Medulla oblongata (tissue), 1 donor: ENCODE results near the gene PALLD.
"Not testable (repeated sequence)": the region's sequence is repeated elsewhere in the genome, so short reads cannot be mapped to it uniquely, and the experiment has no call there.

Source experiments
- DNase-seq: peaks from one replicate; pipeline ENCODE4 v3.0.0-alpha.2; 2015; ENCODE audit errors: extremely low spot score

PALLD gene

DNA sequence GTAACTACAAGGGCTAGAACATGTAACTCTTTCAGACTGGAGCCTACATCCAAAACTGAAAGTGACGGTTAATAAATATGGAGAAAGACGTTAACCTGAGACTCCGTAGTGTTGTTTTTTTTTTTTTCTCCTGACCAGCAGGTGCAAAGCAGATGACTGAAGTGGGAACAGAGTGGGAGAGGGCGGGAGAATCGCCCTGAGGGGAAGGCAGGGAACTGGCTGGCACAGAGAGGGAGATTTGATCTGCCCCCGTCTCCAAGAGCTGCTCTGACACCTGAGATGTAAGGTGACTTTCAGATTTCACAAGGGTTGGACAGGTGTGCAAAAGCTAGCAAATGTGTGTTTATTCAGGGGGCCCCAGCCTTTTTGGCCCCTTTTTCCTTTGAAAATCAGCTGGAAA is 180.2 kb downstream of the PALLD start:
- DNase-seq, result no peak

DNA sequence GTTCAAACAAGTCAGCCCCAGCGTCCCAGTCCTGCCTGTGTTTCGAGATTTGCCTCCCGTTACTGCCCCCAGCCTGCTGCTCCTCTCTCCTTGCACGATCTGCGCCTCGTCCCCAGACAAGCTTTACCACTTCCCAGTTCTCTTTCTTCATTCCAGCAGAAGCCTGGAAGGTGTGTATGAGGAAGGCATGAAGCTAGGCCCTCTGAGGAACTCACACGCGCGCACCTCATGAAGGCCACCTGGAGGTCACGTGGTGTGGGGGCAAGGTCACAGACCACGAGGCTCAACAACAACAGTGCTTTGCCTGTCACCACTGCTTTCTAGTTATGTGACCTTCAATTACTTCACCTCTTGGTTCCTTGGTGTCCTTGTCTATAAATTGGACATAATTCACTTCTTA is 181.0 kb downstream of the PALLD start:
- DNase-seq, result no peak

DNA sequence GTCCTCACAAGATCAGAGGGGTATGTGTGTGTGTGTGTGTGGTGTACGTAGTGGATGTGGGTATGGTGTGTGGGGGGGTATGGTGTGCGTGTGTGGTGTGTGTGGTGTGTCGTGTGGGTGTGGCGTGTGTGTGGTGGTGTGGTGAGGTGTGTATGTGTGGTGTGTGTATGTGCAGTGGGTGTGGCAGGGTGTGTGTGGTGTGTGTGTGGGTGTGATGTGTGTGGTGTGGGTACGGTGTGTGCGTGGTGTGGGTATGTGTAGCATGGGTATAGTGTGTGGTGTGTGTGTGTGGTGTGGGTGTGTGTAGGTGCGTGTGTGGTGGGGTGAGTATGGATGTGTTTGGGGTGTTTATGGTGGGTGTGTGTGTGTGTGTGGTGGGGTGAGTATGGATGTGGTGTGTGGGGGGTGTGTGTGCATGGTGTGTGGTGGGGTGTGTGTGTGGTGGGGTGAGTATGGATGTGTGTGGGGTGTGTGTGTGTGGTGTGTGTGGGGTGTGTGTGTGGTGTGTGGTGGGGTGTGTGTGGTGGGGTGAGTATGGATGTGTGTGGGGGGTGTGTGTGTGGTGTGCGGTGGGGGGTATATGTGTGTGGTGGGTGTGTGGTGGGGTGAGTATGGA is 182.0 kb downstream of the PALLD start:
- DNase-seq, result no peak

DNA sequence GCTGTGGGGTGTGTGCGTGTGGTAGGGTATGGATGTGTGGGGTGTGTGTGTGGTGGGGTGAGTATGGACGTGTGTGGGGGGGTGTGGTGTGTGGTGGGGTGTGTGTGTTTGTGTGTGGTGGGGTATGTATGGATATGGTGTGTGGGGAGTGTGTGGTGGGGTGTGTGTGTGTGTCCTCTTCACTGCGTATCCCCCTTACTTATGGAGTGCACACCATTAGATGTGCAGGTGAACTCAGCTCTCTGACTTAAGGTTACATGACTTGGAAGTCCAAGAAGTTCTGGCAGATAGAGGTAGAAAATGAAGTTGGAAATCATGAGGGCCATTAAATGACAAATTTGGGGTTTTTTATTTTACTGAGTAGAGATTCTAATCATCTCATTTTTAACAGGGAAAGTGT is 182.5 kb downstream of the PALLD start:
- no peak for DNase-seq

DNA sequence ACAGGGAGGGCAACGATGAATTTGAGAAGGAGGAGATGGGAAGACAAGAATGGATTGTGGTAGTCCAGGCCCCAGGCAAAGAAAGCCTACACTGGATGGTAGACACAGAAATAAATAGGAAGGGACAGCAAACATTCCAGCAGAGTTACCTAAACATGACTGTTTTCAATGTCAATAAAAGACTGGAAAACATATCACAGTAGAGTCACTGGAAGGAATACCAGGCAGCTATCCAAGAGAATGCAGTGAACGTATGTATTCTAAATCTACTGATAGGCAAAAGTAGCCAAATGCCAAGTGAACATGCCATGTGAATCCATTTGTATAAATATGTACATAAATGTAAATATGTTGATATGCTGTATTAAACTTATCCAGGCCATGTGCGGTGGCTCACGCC is 183.0 kb downstream of the PALLD start:
- DNase-seq, result no peak

DNA sequence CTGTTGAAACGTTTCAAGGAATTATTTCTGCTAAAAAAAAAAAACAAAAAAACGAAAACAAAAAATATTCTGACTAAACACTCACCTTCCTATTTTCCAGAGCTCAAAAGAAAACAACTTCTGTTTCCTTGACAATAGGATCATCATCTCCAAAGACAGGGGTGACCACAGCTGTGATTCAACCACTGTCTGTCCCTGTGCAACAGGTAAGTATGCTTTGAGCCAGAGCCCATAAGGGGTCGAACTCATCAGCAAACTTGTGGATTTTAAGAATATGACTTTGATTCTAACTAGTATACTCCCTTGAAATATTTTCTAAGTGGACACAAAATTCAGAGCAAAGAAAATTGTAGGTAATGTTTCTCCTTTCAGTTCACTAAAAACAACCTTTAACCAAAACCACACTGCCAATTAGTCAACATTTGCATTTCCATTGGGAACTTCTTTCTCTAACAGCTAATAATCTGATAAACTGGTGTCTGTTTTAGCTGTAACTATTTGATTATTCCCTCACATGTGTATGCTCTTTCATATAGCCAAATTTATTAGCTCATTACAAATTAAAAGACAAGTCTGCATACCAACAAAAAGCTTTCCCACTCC is 186.1 kb downstream of the PALLD start:
- DNase-seq, result no peak

DNA sequence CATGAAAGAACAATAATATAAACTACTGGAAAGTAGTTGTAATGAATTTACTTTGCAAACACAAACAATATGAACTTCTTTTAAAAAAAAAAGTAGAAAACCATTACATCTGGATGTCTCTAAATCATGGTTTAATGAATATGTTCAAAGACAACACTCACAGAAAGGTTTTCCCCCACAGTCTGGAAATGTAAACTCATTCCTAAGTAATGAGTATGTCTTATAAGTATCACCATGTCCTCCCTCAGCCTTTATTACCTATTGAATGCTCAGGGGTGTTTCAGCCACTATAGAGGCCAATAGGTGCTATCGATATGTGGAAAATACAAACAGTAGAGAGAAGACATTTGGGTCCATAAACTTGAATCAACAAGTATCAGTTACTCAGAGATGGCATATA is 186.7 kb downstream of the PALLD start:
- no peak for DNase-seq

DNA sequence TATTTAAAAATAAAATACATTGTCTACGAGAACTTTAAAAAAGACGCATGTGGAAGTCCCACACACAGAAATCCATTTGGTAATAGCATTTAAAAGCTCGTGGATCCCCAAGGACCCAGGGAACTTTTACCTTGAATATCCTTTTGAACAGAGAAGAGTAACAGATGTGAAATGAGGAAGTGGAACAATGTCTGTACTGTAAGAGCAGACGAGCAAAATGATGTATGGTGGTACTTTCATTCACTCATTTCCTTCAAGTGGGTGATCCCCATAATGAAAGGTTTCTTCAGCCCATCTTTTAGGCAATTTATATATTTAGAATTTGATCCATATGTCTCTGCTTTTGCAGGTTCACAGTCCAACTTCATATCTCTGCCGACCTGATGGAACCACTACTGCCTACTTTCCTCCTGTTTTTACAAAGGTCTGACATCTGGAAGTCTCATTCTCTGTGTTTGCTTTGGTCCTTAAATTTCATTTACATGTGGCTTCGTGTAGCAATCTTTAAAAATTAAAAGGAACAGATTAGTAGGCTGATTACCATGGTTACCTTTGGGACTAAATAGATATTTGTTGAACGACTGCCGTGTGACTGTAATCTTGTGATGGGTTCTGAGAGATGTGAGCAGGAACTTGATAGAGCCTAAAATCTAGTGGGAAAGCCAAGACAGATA is 188.4 kb downstream of the PALLD start:
- DNase-seq, result no peak

DNA sequence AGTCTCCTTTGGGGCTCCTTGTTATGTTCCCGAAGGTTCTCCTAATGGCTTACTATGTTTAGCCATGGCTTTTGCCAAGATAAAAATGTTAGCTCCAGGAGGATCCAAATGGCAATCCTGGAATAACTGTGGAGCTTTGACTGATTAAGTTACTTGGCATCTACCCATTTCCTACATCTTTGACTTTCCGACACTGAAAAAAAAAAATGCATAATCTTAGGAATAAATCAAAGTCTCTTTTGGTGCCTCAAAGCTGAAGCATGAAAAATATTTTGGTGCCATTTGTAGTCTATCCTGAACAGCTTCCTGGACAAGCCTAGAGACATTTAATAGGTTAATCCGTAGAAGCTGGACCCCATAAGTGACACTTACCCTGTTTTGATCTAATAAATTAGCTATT is 191.7 kb downstream of the PALLD start:
- DNase-seq, result no peak

DNA sequence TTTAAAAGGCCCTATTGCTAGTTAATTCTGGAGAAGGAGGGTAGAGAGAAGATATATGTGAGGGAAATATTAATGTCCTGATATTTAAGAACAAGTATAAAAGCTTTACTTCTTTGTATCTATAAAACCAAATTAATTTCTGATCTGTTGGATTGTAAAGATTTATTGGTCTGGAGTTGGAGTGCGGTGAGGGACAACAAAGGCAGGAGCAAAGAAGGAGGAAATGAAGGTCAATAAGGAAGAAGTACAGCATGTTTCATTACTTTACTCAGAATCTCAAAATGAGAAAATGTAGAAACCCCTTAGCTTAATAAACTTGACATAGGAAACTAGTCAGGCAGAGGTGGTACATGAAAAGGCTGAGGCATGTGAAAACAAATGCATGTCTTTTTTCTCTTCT is 192.9 kb downstream of the PALLD start:
- DNase-seq, result no peak

DNA sequence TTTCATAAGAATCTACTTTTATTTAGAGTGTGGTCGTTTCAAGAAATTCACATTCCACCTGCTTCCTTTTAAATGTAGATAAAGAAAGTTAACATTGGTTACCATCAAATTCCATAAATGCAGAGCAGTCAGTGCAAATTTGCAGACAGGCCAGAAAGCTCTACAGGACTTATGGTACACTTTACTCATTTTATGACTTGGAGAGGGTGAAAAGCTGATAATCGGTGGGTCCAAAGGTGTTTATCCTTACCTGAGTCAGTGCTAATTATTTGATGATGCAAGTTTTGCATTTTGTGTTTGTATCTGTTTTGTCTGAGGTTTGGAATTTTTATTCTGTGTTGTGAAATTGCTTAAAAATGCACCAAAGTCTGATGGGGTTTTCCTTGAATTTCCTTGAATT is 193.3 kb downstream of the PALLD start:
- DNase-seq, result no peak

DNA sequence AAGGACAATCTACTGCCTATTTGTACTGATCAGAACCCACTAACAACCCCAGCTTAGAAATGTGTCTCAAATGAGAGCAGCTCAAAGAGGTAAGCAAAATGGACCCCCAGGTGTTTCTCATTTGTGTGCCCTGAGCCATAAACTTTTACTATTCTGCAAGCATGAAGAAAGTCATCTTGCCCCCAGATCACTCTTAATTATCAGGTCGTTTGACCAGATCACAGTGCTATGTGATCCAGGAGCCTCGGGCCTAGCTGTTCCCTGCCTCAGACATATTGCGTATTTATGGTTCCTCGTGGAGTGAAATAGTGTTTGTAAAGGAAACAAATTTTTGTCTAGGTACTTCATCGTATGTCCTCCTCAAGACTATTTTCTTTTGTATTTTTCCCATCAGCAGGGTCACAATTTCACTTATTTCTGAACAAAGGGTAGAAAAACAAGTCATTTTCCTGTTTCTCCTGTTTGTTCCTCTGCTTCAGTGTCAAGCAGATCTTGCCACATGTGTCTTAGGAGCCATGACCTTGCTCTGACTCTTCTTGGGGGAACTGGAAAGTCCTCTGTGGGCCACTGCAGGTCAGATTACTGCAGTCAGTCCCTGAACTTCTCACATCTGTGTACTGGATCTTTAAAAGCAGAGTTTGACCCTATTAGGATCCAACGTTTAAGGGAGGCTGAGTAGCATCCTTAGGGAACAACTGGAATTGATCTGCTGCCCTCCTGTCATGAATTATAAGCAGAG is 194.9 kb downstream of the PALLD start:
- DNase-seq, result no peak

DNA sequence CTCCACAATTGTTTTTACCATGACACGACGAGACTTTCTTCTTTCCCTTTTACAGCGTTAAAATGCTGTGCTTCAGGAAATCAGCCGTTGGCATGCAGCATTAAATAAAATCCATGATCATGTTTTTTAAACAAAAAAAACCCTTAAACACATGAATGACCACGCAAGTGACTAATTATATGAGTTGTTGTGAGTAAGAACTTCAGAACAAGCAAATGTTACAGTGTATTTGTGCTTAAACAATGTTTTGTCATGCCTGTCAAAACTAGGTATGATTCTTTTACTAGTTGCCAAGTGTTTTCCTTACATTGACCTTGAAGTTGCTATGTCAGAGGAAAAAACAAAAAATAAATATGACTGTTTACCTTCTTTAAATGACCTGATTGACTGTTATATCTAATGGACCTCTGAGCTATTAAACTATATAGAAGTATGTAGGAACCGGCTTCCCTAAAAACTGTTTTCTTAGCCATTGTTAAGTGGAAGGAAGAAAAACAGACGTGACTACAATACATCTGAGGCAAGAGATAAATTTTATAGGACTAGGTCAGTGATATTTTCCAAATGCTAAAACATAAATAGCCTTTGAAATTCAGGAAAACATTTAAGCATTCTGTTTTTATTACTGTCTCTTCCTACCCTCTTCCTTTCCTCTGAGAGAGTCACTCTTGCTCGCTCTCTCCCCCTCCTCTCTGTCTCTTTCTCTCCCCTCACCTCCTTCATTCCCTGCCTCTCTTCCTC is 197.1 kb downstream of the PALLD start:
- no peak for DNase-seq

DNA sequence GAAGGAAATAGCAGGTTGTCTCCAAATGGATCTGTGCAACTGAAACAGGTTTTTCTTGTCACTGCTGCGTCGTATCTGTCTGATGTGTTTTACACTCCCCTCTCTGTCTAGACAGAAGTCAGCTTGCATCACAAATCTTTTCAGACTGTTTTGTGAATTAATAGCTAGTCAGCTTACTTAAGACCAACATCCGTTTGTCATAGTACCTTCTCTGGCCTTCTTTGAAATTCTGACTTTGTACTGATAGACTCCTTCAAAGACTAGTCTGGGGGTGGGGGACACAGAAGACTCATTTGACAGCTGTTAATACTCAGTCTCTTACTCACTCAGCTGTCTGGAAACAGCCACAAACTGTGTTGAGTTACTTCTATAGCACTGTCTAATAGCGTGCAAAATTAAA is 197.8 kb downstream of the PALLD start:
- no peak for DNase-seq

DNA sequence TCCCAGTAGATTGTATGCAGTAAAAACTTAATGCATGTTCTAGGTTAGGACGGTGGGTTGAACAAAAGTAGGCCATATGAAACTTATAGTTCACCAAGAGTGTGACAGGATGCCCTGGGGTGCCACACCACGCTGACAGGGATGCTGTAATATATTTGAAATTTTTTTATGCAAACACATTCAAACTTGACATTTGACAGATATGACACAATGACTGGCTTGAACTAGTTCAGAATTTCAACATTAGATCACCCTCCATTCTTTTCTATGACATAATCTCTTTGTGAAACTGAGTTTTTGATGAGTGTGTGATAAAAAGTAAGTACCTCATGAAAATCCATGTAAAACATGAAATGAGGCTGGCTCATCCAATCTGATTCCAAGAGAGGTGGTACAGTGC is 198.4 kb downstream of the PALLD start:
- DNase-seq, result no peak

DNA sequence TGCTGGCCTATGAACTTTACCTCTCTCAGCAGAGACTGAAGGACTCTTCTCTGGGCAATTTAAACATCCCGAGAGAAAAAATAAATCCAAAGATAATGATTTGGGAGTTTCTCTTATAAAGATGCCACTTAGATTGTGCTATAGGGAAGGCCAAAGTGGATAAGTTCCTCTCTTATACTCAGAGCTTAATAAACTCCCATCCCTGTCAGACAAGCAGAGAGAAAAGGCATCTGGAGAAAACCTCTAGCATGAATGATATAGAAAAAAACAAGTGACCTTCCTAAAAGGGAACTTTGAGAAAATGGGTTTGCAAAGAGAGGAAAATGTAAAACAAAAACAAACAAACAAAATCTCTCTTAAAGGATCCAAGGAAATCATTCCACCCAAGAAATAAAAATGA is 199.4 kb downstream of the PALLD start:
- DNase-seq, result no peak

DNA sequence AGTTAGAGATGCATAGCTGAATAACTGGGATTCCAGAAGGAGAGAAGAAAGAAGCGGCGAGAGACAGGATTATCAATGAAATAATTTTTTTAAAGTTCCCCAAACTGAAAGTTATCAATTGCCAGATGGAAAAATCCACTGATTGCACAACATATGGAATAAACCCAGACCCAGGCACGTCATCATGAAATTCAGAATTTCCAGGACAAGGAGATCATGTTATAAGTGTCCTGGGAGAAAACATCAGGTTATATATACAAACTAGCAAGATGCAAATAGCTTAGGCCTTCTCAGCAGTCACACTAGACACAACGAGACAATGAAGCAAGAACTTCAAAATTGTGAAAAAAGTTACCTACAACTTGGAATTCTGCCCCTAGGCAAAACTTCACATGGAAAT is 200.0 kb downstream of the PALLD start:
- DNase-seq, result no peak

DNA sequence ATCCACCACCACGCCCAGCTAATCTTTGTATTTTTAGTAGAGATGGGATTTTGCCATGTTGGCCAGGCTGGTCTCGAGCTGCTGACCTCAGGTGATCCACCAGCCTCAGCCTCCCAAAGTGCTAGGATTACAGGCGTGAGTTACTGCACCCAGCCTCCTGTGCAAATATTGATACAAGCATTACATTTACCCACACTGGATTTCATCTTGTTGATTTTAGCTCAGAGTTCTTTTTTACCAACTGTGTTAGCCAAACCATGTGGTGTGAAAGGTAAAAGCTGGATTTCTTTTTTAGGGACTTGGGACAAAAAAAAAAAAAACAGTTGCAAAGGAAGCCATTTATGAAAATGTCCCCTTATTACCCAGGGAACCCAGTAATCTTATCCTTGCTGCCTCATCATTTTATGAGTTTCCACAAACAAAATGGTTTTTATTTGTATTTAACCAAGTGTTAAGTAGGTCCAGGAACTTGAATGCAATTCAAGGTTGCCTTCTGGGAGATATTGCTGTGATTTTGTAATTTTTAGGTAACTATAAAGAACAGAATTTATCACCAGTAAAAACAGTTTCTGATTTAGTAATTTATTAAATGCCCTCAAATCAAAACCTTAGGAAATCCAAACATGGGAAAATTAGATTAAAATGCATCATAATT is 202.5 kb downstream of the PALLD start:
- DNase-seq, result no peak

DNA sequence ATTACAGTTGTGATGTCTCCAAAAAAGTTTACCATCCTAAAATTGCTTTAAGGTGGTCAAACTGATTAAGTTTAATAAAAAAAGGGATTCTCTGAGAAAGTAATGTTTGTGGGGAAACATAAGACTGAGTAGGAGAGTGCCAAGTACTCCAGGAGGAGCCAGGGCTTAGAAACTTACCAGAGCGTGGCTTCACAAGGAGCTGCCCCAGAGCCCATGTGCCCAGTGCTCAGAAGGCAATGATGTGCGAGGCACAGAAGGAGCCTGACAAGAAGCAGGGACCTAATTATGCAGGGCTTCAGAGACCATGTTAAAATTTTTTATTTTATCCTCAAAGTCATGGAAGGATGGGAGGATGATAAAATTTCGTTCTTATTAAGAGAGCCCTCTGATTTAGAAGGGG is 204.2 kb downstream of the PALLD start:
- no peak for DNase-seq

DNA sequence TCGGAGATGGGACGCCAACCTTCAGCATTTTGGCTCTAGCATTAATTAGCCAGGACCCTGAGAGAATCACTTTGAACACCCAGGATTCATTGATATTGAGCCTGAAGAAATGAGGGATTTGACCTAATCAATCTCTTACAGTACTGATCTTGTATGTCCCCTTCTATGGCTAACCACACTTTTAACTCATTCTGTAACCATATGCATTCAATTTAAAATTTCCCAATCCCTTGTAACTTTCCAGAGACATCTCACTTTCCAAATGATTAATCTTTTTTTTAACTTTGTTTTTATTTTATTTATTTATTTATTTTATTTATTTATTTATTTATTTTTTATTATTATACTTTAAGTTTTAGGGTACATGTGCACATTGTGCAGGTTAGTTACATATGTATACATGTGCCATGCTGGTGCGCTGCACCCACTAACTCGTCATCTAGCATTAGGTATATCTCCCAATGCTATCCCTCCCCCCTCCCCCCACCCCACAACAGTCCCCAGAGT is 205.8 kb downstream of the PALLD start:
- not testable (repeated sequence) for DNase-seq

DNA sequence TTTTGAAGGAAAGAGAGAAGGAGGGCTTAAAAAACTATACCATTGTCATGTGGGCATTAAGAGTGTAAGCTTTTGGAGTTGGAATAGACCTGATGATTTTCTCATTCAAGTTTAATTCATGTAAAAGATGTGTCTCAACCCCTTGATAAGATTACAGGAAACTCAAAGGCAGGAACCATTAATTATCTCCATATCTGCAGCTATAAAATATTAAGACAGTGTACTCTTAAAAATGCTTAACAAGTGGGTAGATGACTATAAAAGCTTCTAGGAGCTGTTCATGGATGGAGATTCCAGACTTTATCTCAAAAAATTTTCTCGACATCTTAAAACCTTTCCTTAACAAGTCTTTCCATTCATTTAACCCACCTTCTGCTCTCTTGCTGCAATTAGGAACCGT is 208.3 kb downstream of the PALLD start:
- DNase-seq, result no peak
